Kidney tubule cell (primary cell): Measurements from ENCODE around the gene SLC9A9.

ENCODE experiments used
- DNase-seq: peaks from one replicate; pipeline ENCODE4 v3.0.0-alpha.2; 2018; ENCODE audit warnings: low spot score

SLC9A9 gene

DNA sequence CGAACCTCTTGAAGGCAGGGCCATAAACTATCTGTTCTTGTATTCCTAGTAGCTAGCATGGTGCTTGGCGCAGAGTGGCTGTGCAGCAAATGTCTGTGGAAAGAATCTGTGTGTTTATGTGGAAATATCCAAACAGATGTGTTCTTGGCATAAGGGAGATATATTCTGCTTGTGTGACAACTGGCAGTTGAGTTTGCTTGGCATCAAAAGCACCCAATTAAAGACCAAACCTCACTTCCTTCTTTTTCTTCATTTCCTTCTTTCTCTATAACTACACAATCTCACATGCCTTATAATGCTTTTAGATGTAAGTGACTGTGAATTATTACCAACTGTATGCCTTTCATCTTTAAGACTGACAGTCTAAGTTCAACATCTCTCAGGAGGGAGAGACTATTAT, 296.5 kb downstream of the SLC9A9 start:
- DNase-seq, result no peak

DNA sequence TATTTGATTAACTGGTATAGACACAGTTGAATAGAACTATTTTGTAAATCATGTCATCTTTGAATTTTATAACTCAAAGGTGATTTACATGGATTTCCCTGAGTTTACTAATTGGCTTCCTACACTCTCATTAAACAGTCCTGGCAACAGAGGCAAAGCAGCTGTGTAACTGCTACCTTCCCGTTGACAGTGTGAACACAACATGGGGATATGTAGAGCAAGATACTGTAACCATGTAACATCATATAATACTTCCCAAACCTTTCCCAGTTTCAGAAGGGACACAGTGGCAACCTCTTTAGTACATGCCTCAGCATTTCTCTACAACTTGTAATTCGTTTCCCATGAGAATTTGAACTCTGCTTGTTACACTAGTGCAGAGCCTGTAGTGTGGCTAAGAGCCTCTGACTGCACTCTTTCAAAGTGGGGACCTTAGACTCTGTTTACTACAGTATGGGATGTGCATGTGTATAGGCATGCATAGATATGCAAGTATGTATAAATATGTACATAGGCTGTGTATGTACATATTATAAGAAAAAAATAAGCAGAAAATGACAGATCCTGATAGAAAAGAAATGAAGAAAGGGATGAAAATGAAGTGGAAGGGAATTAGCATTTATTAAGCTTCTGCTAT, 299.3 kb downstream of the SLC9A9 start:
- DNase-seq, result no peak

DNA sequence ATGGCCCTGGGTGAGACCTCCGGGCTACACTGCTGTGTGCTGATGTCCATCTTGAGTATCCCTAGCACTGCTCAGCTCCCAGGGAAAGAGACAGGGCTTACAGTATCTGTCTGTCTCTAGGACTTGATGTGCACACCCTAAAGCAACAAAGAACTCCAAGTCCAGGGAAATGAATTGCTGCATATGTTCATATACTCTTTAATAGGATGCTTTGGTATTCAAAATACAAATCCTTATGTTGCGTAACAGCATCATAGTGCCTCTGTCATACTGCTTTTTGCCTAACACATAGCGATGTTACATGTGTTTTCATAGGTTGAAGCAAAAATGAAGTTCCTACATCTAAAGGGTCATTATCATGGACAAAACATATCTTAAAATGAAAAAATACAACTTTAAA, 299.9 kb downstream of the SLC9A9 start:
- DNase-seq, result no peak

DNA sequence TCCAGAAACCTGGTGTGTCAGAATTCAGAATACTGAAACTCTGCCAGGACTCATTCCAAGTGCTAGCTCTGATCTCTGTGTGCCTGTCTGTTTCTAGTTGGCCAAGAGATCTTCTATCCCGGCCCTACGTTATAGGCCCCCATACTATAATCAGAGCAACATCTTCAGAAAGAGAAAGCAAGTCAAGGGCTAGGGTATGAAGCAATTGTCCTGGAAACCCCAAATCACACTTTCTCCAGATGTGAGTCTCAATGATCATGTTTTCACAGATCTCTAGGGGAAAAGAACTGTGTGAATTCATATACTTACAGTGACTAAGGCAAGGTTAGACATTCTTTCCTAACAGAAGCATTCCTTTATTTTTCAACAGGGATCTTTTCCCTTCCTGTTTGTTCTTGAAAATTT, 309.7 kb downstream of the SLC9A9 start:
- peak; percentile 9 for DNase-seq

DNA sequence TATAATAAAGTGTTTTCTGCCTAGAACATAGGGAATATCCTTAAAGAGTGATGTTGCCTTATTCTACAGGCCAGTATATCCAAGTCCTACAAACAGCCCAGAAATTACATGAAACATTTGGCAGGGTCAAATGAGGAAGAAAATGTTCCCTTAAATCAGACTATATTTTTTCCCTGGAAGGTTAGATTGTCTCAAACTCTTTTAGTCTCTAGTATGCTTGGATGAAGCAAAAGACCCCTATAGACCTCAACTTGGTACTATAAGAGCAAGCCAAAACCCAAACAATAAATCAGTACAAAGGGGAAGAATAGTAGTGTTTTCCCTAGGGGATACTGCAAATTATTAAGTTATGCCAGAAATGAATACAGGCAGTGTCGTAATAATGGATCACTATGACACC, 310.2 kb downstream of the SLC9A9 start:
- no peak for DNase-seq

DNA sequence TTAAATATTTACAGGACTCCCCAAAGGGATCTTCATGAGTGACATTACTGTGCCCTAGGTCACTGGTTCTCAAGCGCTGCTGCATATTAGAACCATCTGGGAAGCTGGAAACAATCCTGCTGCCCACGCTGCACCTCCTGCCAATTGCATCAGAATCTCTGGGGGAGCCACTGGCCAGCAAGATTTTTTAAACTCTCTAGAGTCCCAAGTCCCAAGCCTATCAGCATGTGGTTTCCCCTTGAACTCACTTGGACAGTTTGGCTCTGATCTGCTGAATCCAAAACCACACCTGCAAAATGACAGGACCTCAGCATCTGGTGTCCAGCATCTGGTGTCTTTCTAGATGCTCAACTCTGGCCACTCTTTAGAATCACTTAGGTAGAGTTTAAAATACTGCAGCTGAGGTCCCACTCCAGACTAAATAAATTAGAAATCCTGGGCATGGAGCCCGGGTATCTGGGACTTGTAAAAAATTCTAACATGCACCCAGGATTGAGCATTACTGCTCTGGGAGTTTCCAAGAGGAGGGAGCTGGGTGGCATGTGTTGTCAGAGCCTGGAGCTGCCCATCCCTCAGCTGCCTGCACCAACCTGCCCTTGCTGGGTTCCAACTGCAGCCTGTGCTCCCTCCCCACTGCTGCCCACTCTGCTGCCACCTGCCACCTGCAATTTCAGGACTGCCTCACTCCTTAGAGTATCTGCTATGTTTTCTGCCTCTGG, 311.3 kb downstream of the SLC9A9 start:
- no peak for DNase-seq

DNA sequence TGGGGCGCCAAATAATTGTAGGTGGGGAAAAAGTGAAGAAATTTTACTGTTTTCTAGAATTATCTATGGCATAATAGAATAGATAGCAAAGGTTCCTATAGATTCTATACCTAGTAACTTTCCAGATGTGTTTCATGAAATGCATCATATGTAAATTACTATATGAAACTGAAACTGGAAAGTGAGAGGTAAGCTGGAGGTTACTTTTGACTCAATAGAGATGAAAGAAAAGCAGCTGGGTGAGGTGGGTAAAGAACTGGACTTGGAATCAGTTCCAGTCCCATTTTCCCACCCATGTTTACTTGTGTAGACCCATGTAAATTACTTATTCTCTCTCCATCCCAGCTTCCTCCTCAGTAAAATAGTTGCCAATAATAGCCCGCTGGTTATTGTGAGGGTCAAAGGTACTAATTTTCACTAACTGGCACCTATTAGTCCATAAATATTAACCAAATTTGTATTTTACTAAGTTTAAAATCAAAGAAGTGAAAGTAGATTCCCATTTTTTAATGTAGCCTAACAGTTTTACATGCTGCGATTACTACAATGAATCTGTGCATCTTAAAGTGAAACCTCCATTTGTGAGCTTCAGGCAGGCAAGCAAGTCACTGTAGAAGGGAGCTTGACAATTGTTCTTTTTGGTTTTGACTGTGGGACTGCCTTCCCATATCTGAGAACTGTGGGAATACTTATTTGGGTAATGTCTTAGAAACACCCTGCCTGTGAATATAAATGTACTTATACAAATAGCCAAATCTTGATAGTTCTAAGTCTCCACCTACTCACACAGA, 312.1 kb downstream of the SLC9A9 start:
- no peak for DNase-seq

DNA sequence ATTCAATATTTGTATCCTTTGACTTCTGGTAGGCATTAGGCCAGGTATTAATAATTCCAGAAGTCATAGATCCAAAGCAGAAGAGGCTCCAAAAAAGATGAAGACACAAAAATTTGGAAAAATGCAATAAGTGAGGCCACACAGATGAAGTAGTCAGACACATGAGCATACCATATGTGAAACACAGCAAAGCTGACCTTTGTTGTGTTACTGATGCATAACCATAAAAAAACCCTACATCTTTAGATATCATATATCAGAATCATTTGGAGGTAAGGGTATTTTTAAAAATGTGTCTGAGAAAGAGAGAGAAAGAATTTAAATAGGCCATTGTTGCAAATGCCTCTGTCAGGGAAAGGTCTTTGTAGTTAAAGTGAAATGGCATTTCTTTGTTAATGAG, 314.9 kb downstream of the SLC9A9 start:
- no peak for DNase-seq

DNA sequence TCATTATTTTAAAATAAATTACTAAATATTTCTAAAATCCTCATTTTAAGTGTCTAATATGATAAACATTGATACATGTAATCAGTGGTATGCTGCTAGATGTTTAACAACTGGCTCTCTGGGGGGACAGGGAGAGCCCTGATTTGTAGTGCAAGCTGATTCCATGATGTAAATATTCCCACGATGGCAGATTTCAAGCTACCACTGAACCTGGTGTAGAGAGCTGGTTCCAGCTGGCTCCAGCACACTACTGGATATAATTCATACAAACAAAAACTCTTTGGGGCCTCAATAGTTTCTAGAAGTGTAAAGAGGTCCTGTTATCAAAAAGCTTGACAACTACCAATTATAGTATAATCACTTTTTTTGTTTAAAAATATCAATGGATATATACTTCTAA, 316.2 kb downstream of the SLC9A9 start:
- DNase-seq, result no peak

DNA sequence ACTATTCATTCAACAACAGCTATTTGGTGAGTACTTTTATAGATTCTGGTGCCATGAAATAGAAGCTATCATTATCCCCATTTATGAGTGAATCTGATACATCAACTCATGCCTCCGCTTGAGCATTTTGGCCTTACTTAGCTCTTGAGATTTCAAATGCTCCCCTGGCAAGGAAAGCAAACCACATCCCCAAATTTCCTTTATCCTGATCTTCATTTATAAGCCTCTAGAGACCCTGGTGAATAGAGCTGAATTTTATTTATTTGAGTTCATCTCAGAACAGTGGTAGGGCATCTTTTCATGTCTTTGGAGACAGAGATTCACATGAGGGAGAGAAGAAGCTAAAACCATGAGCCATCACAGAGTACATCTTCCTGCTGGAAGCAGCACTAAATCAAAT, 317.2 kb downstream of the SLC9A9 start:
- DNase-seq, result no peak

DNA sequence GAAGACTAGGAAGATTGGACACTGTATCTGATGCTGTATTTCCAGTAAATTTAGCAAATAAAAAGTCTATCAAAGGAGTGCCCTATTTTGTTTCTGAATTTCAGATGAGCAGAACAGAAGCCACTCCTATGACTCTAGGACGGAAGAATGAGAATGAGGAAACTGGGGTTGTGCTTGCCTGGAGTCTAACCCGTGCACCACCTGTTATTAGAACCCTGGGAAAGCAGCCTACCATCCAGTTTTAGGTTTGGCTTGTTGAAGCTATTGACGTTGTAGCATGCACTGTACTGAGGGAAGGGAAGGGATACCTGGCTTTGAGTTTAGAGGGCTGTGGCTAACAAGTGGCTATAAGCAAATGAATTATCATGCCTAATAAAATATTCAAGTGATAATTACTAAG, 318.5 kb downstream of the SLC9A9 start:
- DNase-seq, result no peak

DNA sequence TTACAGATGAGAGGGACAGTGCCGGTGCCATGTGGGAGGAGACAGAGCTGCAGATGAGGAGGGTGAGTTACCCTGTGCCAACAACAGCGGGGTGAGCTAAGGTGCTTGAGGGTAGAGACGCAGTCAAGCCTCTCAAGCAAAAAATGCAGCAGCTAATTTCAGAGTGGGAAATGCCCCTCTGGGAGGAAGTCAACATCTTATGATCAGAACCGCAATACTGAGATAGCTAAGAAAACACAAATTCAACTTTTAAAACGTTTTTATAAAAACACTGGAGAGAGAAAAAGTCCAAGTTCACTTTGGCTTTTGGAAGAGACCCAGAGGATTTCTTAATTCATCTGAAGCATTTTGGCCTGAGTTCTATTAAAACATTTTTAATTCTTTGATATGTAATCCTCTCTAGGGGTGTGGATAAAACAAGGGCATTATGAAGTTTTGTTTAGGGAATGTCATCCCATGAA, 319.2 kb downstream of the SLC9A9 start:
- DNase-seq, result peak; percentile 33

DNA sequence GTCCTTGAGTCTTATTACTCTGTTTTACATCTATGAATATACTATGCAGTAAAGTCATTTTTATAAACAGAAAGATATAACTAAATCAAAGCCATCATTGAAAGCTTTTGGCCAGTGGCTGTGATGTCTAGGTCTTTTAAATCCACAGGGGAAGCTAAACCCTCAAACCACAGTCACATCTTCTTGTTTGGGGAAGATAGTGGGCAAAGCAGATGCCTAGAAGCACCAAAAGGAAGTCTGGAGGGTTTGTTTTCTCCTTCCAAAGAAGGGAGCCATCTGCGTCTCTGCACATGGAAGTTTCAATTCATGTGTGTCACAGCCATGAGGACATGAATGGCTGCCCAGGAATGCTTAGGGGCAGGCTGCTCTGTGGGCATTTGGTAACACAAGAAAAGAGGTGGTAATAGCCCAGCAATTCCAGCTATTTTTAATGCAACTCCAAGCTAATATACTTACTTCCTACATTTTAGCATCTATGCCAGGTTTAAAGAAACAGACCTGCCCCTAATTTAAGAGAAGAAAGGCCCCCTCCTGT, 322.2 kb downstream of the SLC9A9 start:
- DNase-seq, result peak; percentile 62

DNA sequence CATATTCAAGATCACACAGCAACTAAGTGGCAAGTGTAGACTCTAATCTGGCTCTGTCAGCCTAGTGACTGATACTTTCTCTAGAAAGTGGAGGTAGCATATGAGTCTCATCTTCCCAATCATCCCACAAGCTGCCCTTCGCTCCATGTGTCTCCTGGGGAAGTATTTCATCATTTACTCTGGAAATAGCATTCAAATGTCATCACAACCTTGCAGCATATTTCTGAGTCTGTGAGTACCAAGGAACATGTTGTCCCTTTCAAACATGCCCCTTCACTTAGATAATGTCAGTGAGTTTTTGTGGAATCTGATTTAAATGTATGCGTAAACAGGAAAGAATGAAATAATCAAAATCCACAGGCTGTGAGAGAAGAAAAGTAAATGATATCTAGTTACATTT, 322.9 kb downstream of the SLC9A9 start:
- peak; percentile 33 for DNase-seq

DNA sequence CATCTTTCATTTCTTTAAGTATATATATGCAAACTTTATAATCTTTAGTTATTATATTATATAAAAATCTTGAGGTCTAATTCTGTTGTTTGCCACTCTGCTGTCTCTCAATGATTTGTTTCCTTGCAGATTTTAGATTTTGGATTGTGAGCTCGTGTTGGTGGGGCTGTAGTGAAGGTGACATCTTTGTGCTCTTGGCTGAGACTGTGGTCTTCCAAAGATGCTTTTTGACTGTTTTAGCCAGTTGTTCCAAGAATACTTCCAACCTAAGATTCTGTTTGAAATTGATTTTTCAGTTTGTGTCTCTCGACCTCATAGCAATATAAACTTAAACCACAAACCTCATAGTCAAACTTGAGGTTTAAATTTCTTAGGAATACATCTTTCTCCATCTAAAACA, 326.5 kb downstream of the SLC9A9 start:
- DNase-seq, result no peak

DNA sequence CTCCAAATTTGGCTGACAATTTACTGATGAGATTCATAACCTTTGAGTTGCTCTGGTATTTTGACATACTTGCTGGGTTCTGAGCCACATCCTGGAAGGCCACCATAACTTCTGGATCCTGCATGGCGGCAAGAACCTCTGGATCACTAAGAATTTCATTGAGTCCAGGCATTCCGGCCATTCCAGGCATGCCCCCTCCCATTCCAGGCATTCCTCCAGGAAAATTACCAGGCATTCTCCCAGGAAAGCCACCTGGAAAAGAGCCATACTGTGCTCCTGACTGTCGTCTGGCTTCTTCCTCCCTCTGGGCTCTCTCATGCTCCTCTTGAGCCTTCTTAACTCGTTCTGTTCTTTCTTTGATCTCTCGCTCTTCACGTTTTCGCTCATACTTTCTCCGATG, 331.1 kb downstream of the SLC9A9 start:
- DNase-seq, result peak; percentile 29

DNA sequence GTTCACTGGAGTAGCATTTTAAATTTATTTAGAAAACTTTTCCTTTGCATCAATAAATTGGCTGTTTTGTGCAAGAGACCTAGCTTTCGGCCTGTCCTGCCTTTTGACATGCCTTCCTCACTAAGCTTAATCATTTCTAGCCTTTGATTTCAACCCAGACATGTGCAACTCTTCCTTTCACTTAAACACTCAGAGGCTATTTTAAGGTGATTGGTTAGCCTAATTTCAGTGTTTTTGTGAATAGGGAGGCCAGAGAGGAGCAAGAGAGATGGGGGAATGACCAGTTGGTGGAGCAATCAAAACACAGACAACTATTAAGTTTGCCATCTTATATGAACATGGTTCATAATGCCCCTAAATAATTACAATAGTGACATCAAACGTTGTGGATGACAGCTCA, 333.4 kb downstream of the SLC9A9 start:
- DNase-seq, result no peak

DNA sequence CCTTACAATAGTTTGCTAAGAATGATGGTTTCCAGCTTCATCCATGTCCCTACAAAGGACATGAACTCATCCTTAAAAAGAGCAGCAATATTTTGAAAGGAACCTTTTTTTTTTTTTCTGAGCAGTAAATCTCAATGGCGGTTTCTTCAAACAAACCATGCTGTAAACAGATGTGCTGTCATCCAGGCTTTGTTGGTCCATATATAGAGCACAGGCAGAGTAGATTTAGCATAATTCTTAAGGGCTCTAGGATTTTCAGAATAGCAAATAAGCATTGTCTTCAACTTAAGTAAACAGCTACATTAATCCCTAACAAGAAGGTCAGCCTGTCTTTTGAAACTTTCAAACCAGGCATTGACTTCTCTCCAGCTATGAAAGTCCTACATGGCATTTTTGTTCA, 334.2 kb downstream of the SLC9A9 start:
- no peak for DNase-seq

DNA sequence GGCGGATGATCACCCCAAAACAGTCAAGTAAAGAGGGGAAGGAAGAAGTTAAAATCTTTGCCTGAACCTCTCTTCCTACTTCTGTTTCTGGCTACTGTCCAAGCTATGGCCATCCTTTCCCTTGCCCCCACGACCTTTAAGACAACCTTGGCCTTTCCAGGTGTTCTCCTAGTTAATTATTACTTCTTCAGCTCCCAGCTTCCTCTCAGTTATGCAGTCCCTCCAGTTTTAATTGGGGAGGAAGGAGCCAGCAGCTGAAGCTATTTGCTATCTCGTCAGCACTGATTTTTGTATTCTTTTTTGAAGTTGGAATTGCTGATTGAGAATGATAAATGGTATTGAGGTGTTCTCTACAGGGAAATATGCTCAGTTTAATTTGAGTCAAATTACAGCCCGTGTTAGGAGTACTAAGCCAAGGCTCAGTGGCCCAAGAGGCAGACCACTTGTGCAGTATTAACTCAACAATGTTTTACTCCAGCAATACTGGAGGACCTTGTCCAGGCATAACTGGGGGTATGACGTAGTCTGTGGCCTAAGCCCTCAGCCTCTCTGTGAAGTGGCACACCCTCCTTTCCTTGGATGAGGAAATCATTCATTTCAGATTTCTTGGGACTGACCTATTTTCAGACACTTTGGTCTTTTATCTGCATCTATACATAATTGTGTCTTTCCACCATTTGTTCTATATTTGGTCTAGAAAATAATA, 336.9 kb downstream of the SLC9A9 start:
- DNase-seq, result peak; percentile 61

DNA sequence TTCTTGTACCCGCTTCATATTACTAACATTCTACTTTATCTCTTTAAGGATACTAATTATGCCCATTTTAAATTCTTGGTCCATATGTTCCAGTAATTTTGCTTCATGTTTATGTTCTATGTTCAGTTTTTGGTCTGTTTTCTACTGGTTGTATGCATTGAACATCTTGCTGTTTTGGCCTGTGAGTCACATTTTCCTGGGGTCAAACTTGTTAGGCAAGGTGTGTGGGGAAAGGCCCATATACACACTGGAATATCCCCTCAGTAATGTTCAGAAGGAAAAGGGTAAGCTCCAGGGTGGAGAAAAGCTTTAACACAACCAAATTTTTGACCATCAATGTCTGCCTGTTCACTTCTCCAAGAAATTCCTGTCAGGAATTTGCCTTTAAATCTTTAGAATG, 337.7 kb downstream of the SLC9A9 start:
- no peak for DNase-seq

DNA sequence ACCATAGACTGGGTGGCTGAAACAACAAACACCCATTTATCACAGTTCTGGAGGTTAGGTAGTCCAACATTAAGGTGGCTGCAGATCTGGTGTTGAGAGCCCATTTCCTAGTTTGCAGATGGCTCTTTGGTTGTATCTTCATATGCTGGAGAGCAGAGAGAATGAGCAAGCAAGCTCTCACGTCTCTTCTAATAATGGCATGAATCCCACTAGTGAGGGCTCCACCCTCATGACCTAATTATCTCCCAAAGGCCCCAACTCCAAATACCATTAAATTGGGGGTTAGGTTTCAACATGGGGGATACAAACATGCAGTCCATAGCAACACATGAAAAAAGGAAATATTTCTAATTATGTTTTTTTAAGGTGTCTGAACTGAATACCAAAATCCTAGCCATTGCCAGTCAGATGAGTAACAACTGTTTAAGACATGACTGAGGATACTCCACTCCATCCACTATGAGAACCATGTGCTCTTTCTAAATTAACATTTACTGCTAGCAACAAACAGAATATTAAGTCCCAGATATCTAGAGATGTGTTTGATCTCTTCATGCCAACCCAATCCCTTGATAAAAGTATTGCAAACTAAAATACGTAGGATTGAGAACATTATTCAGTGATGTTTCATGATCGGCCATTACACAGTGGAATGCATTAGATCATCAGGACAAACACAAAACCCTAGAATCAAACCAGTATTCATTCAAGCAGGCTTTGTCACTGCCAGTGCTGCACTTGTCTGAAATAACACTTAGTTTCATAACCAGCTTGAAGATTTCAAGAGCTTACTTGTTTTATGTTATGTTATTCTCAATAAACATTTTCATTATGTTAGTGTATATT, 340.3 kb downstream of the SLC9A9 start:
- DNase-seq, result peak; percentile 87
